ENCODE results near the gene DAGLA.

The DAGLA gene

DNA sequence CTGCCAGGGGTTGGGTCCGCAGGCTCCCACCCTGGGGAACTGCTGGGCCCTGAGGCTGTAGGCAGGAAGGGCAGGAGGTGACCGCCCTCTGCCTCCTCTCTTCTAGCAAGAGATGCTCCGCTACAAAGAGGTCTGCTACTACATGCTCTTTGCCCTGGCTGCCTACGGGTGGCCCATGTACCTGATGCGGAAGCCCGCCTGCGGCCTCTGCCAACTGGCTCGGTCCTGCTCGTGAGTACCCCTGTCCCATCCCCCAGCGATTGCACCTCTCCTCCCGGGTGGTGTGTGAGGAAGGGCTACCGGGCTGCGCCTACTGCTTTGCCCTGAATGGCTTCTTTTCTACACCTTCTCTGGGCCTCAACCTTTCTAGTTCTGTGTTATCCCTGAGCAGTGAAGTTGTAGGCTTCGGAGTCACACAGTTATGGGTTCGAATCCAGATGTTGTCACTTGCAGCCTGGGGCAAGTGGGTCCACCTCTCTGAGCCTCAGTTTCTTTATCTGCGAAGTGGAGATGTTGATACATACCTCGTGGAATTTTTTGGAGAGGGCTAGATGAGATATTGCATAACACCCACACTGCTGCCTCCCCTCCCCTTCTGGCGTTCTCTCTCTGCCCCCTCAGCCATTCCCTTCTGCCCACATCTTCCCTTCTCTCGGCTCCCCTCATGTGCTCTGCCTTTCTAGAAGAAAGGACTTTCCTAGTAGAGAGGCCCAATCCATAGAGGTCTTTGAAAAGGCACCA, 51.2 kb downstream of the DAGLA start:
- no peaks in the 10 kb centered on the region for H3K9me3 ChIP-seq (ENCODE audit: insufficient read depth, low read length)
- no peak overlapping the region for H3K4me3 ChIP-seq (ENCODE audit: insufficient read length, low read depth)
- H3K4me1 ChIP-seq (ENCODE audit: insufficient read depth, insufficient read length): peaks cover 26% of the 10 kb centered on the region
- no peaks in the 10 kb centered on the region for H3K27me3 ChIP-seq (ENCODE audit: insufficient read depth, insufficient read length)
- peak overlapping the region; percentile 46 for H3K9ac ChIP-seq (ENCODE audit: insufficient read length, low read depth)
- DNase-seq (ENCODE audit: low read depth, low spot score): no peak
- no peak for TF ChIP-seq YY1 (IDR thresholded peaks at IDR 0.05; ENCODE audit: insufficient read depth, insufficient read length)
- TF ChIP-seq SUZ12 (IDR thresholded peaks at IDR 0.05; ENCODE audit: extremely low read depth, insufficient read depth, insufficient read length): no peak
- no peak for TF ChIP-seq ZNF274 (IDR thresholded peaks at IDR 0.05; ENCODE audit: low read depth, low read length)
- peaks cover 89% of the 10 kb centered on the region for H3K36me3 ChIP-seq (ENCODE audit: insufficient read depth, insufficient read length, low read length)

DNA sequence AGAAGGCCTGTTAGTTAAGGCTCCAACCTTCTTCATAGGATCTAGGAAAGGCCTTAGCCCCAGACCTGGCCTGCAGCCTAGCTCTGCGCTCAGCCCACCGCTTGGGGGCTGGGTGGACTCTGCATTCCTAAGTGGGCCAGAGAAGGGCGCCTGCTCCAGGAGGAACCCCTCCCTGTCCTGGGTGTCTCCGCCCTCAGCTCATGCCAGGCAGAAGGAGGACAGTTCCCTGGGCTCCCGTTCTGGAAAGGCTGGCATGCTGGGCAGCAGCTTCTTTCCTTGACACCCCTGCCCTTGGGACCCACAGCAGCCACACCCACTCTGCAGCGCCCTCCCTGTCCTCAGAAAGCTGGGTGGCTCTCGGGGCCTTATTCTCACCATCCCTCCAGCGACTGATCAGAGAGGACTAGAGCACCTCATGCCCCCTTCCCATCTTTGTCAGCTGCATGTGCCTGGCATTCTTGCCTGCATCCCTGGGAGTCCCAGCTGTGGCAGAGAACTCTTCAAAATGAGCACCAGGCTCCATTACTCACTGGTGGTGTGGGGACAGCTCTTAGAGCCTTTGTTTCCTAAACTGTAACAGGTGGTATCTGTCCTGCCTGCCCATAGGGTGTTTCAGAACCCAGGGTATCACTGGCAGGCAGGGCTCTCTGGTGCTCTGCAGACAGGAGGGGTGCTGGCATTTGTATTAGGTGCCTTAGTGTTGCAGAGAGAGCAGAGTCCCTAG, 51.9 kb downstream of the DAGLA start:
- H3K27me3 ChIP-seq (ENCODE audit: insufficient read depth, insufficient read length): no peaks in the 10 kb centered on the region
- H3K36me3 ChIP-seq (ENCODE audit: insufficient read depth, insufficient read length, low read length): peaks cover 89% of the 10 kb centered on the region
- H3K9ac ChIP-seq (ENCODE audit: insufficient read length, low read depth): peak overlapping the region; percentile 23
- peaks cover 20% of the 10 kb centered on the region for H3K4me1 ChIP-seq (ENCODE audit: insufficient read depth, insufficient read length)
- no peak for TF ChIP-seq YY1 (IDR thresholded peaks at IDR 0.05; ENCODE audit: insufficient read depth, insufficient read length)
- no peaks in the 10 kb centered on the region for H3K9me3 ChIP-seq (ENCODE audit: insufficient read depth, low read length)
- H3K4me3 ChIP-seq (ENCODE audit: insufficient read length, low read depth): no peak overlapping the region
- no peak for DNase-seq (ENCODE audit: low read depth, low spot score)

DNA sequence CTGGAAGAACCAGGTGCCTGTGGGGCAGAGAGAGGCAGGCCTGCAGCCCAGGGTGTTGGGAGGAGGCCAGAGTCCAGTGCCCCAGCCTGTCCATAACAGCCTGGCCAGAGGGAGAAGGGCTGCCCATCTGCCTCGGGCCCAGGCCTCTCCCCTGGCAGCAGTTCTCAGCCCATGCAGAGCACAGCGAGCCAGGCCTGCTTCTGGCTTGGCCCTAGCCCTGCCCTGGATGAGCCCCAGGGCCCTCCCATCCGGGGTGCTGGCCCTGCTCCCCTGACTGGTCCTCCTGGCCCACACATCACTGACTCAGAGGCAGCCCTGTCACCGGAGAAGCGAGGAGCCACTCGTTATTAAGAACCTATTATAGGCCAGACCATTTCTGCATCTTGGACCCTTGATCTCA, 52.5 kb downstream of the DAGLA start:
- H3K4me1 ChIP-seq (ENCODE audit: insufficient read depth, insufficient read length): peaks cover 17% of the 10 kb centered on the region
- H3K27me3 ChIP-seq (ENCODE audit: insufficient read depth, insufficient read length): no peaks in the 10 kb centered on the region
- no peak for DNase-seq (ENCODE audit: low read depth, low spot score)
- H3K9ac ChIP-seq (ENCODE audit: insufficient read length, low read depth): no peak overlapping the region
- no peak overlapping the region for H3K4me3 ChIP-seq (ENCODE audit: insufficient read length, low read depth)
- H3K36me3 ChIP-seq (ENCODE audit: insufficient read depth, insufficient read length, low read length): peaks cover 89% of the 10 kb centered on the region
- TF ChIP-seq SUZ12 (IDR thresholded peaks at IDR 0.05; ENCODE audit: extremely low read depth, insufficient read depth, insufficient read length) (no peak), ZNF274 (IDR thresholded peaks at IDR 0.05; ENCODE audit: low read depth, low read length) (no peak), YY1 (IDR thresholded peaks at IDR 0.05; ENCODE audit: insufficient read depth, insufficient read length) (no peak)
- no peaks in the 10 kb centered on the region for H3K9me3 ChIP-seq (ENCODE audit: insufficient read depth, low read length)

DNA sequence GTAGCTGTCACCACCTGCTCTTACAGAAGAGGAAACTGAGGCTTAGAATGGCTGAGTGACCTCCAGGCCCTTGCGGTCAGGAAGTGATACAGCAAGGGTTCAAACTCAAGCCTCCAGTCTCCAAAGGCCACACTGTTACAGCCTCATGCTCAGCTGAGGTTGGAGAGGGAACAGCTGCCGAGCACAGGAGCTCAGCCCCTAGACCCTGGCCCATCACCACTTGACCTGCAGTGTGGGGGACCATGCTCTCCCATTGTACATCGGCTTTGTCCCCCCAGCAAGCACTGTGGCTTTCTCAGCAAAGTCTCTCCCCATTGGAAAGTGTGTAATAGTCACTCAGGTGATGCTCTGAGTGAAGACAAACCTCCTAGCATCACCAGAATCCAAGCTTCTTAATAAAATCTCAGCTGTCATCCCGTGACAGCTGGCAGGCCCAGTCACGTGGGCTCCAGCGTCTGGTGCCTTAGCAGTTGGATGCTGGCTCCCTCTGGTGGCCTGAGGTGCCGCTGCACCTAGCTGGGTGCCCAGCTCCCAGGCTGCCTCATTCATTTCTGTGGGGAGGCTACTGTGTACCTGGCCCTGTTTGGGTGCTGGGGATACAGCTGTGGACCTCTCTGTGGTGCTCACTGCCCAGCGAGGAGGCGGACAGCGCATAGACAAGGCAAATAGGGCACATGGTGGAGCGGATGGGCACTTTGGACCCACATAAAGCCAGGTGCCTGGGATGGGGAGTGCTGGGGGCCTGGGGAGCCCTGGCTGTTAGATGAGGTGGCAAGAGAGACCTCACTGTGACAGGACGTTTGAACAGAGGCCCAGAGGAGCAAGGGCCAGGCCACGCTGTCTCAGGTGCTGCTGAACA, 53.2 kb downstream of the DAGLA start:
- no peak overlapping the region for H3K4me3 ChIP-seq (ENCODE audit: insufficient read length, low read depth)
- peak; percentile 67 for DNase-seq (ENCODE audit: low read depth, low spot score)
- H3K9me3 ChIP-seq (ENCODE audit: insufficient read depth, low read length): no peaks in the 10 kb centered on the region
- peaks cover 12% of the 10 kb centered on the region for H3K4me1 ChIP-seq (ENCODE audit: insufficient read depth, insufficient read length)
- H3K27me3 ChIP-seq (ENCODE audit: insufficient read depth, insufficient read length): no peaks in the 10 kb centered on the region
- no peak for TF ChIP-seq SUZ12 (IDR thresholded peaks at IDR 0.05; ENCODE audit: extremely low read depth, insufficient read depth, insufficient read length)
- no peak for TF ChIP-seq YY1 (IDR thresholded peaks at IDR 0.05; ENCODE audit: insufficient read depth, insufficient read length)
- no peak for TF ChIP-seq ZNF274 (IDR thresholded peaks at IDR 0.05; ENCODE audit: low read depth, low read length)
- peaks cover 89% of the 10 kb centered on the region for H3K36me3 ChIP-seq (ENCODE audit: insufficient read depth, insufficient read length, low read length)
- H3K9ac ChIP-seq (ENCODE audit: insufficient read length, low read depth): peak overlapping the region; percentile 65

DNA sequence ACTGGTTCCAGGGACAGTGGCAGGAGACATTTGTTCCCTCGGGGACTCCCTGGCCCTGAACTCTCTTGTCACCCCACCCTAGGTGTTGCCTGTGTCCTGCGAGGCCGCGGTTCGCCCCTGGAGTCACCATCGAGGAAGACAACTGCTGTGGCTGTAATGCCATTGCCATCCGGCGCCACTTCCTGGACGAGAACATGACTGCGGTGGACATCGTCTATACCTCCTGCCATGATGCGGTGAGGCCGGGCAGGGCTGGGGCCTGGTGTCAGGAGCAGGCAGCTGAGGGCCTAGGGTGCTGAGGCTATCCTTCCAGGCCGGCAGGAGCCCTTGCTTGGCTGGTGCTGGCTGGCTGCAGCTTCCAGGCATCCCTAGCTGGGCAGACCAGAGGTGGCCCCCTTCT, 54.6 kb downstream of the DAGLA start:
- no peak for DNase-seq (ENCODE audit: low read depth, low spot score)
- Histone ChIP-seq H3K4me3 (ENCODE audit: insufficient read length, low read depth) (no peak overlapping the region), H3K4me1 (ENCODE audit: insufficient read depth, insufficient read length) (peaks cover 13% of the 10 kb centered on the region), H3K9ac (ENCODE audit: insufficient read length, low read depth) (no peak overlapping the region), H3K36me3 (ENCODE audit: insufficient read depth, insufficient read length, low read length) (peaks cover 88% of the 10 kb centered on the region), H3K27me3 (ENCODE audit: insufficient read depth, insufficient read length) (no peaks in the 10 kb centered on the region), H3K9me3 (ENCODE audit: insufficient read depth, low read length) (no peaks in the 10 kb centered on the region)
- TF ChIP-seq ZNF274 (IDR thresholded peaks at IDR 0.05; ENCODE audit: low read depth, low read length) (no peak), YY1 (IDR thresholded peaks at IDR 0.05; ENCODE audit: insufficient read depth, insufficient read length) (no peak), SUZ12 (IDR thresholded peaks at IDR 0.05; ENCODE audit: extremely low read depth, insufficient read depth, insufficient read length) (no peak)

DNA sequence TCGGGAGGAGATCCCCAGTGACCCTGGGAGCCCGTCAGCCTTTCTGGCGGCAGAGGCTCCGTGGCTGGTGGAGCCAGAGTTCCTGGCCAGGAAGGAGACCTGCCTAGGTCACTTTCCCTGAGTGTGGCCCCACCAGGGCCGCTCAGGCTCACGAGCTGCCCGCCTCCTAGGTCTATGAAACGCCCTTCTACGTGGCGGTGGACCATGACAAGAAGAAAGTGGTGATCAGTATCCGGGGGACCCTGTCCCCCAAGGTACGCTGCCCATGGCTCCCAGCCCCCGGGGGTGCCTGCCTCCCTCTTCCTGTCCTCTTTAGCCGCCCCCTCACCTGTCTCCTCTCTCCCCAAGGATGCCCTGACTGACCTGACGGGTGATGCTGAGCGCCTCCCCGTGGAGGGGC, 55.2 kb downstream of the DAGLA start:
- H3K36me3 ChIP-seq (ENCODE audit: insufficient read depth, insufficient read length, low read length): peaks cover 94% of the 10 kb centered on the region
- no peak for DNase-seq (ENCODE audit: low read depth, low spot score)
- no peak overlapping the region for H3K9ac ChIP-seq (ENCODE audit: insufficient read length, low read depth)
- no peak overlapping the region for H3K4me3 ChIP-seq (ENCODE audit: insufficient read length, low read depth)
- peaks cover 14% of the 10 kb centered on the region for H3K4me1 ChIP-seq (ENCODE audit: insufficient read depth, insufficient read length)
- no peak for TF ChIP-seq SUZ12 (IDR thresholded peaks at IDR 0.05; ENCODE audit: extremely low read depth, insufficient read depth, insufficient read length)
- TF ChIP-seq YY1 (IDR thresholded peaks at IDR 0.05; ENCODE audit: insufficient read depth, insufficient read length): no peak
- no peak for TF ChIP-seq ZNF274 (IDR thresholded peaks at IDR 0.05; ENCODE audit: low read depth, low read length)
- H3K9me3 ChIP-seq (ENCODE audit: insufficient read depth, low read length): no peaks in the 10 kb centered on the region
- H3K27me3 ChIP-seq (ENCODE audit: insufficient read depth, insufficient read length): no peaks in the 10 kb centered on the region

DNA sequence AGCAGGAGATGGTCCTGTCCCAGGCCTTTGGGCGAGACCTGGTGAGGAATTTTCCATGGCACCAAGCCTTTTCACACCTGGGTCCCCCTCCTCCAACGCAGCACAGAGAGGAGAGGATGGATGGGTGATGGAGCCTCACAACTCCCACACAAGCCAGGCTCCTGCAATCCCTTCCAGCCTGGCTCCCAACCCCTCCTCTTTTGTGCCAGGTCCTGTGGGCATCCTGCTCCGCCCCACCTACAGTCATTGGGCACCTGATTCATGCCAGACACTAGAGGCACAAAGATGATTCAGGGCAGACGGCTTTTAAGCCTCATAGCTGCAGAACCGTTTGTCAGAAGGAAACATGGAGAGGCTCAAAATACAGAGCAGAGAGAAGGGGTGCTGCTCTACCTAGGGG, 56.1 kb downstream of the DAGLA start:
- Histone ChIP-seq H3K9ac (ENCODE audit: insufficient read length, low read depth) (no peak overlapping the region), H3K36me3 (ENCODE audit: insufficient read depth, insufficient read length, low read length) (peaks cover 95% of the 10 kb centered on the region), H3K27me3 (ENCODE audit: insufficient read depth, insufficient read length) (no peaks in the 10 kb centered on the region), H3K4me3 (ENCODE audit: insufficient read length, low read depth) (no peak overlapping the region), H3K4me1 (ENCODE audit: insufficient read depth, insufficient read length) (peaks cover 12% of the 10 kb centered on the region), H3K9me3 (ENCODE audit: insufficient read depth, low read length) (no peaks in the 10 kb centered on the region)
- DNase-seq (ENCODE audit: low read depth, low spot score): no peak
- no peak for TF ChIP-seq YY1 (IDR thresholded peaks at IDR 0.05; ENCODE audit: insufficient read depth, insufficient read length)
- no peak for TF ChIP-seq ZNF274 (IDR thresholded peaks at IDR 0.05; ENCODE audit: low read depth, low read length)
- TF ChIP-seq SUZ12 (IDR thresholded peaks at IDR 0.05; ENCODE audit: extremely low read depth, insufficient read depth, insufficient read length): no peak

All from NT2/D1 (cell line).